ENCODE measurements around the gene PUS10.

DNA sequence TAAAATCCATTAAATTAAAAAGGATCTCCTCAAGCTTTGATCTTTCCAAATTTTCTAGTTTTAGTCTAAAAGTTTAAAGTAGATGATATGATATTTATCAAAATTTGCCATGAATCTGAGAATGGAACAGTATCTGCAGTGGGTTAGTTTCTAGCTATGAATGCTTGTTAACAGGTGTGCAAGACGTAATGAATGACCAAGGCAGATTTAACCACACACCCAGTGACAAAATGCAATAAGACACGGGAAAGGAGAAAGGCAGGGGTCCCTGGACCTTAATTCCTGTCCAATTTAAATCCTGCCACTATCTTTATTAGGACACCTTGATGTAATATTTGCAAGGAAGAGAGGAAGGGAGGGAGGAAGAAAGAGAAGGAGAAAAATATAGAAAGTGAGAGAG is 31.0 kb downstream of the PUS10 start:
- TF ChIP-seq, protein P1, sequence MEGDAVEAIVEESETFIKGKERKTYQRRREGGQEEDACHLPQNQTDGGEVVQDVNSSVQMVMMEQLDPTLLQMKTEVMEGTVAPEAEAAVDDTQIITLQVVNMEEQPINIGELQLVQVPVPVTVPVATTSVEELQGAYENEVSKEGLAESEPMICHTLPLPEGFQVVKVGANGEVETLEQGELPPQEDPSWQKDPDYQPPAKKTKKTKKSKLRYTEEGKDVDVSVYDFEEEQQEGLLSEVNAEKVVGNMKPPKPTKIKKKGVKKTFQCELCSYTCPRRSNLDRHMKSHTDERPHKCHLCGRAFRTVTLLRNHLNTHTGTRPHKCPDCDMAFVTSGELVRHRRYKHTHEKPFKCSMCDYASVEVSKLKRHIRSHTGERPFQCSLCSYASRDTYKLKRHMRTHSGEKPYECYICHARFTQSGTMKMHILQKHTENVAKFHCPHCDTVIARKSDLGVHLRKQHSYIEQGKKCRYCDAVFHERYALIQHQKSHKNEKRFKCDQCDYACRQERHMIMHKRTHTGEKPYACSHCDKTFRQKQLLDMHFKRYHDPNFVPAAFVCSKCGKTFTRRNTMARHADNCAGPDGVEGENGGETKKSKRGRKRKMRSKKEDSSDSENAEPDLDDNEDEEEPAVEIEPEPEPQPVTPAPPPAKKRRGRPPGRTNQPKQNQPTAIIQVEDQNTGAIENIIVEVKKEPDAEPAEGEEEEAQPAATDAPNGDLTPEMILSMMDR (IDR thresholded peaks at IDR 0.05; ENCODE audit: borderline replicate concordance, extremely low read depth, low read length, poor library complexity, severe bottlenecking): no peak
- no peak for TF ChIP-seq EZH2 (IDR thresholded peaks at IDR 0.05; ENCODE audit: borderline replicate concordance, low read depth, low read length, severe bottlenecking)

All from DND-41 (cell line).